Hepatocyte (in vitro differentiated cells): ENCODE data around the gene EEIG1. TPM values are rescaled to one million over a fixed set of nuclear protein-coding genes. Genes with fewer than 3 reads are reported as not detected.
A peak's percentile ranks its signal among the peaks of the same experiment; 100 is the strongest.

Experiments used
- DNase-seq: peaks from one replicate; pipeline ENCODE4 v3.0.0-alpha.2; 2016; ENCODE audit warnings: low spot score
- H2AFZ ChIP-seq: fragments of 200-600 bp; sonication (generic); 2 replicates; pipeline ENCODE4 v1.6.0; 2016; ENCODE audit warnings: antibody characterized with exemption, mild to moderate bottlenecking
- H3K27ac ChIP-seq: fragments of 200-600 bp; sonication (generic); 2 replicates; pipeline ENCODE4 v1.5.1; 2016; ENCODE audit warnings: mild to moderate bottlenecking
- H3K27me3 ChIP-seq: fragments of 200-600 bp; sonication (generic); 2 replicates; pipeline ENCODE4 v1.6.1; 2016
- H3K36me3 ChIP-seq: fragments of 200-600 bp; sonication (generic); replicated peaks from 2 replicates; pipeline ENCODE4 v1.5.1; 2016; ENCODE audit warnings: low read depth; ENCODE audit not compliant: insufficient read depth
- H3K4me1 ChIP-seq: fragments of 200-600 bp; sonication (generic); 2 replicates; pipeline ENCODE4 v1.5.1; 2016; ENCODE audit warnings: mild to moderate bottlenecking, moderate library complexity; ENCODE audit not compliant: insufficient read depth
- H3K4me2 ChIP-seq: fragments of 200-600 bp; sonication (generic); 2 replicates; pipeline ENCODE4 v1.6.0; 2016
- H3K4me3 ChIP-seq: fragments of 200-600 bp; sonication (generic); 2 replicates; pipeline ENCODE4 v1.5.1; 2016; ENCODE audit warnings: mild to moderate bottlenecking
- H3K79me2 ChIP-seq: fragments of 200-600 bp; sonication (generic); 2 replicates; pipeline ENCODE4 v1.6.0; 2017; ENCODE audit warnings: mild to moderate bottlenecking
- H3K9me2 ChIP-seq: fragments of 200-600 bp; sonication (generic); replicated peaks from 2 replicates; pipeline ENCODE4 v1.6.0; 2017; ENCODE audit warnings: mild to moderate bottlenecking; ENCODE audit not compliant: insufficient read depth
- H3K9me3 ChIP-seq: fragments of 200-600 bp; sonication (generic); 2 replicates; pipeline ENCODE4 v1.5.1; 2016; ENCODE audit warnings: low read depth, mild to moderate bottlenecking
- H4K20me1 ChIP-seq: fragments of 200-600 bp; sonication (generic); 2 replicates; pipeline ENCODE4 v1.6.0; 2016; ENCODE audit warnings: mild to moderate bottlenecking; ENCODE audit not compliant: insufficient read depth, poor library complexity, severe bottlenecking
- CTCF ChIP-seq: fragments of 200-600 bp; sonication (generic); IDR thresholded peaks from 2 replicates; pipeline ENCODE4 v1.5.1; 2016; ENCODE audit warnings: antibody characterized with exemption, mild to moderate bottlenecking; ENCODE audit not compliant: poor library complexity
- EZH2 ChIP-seq: fragments of 200-600 bp; sonication (generic); IDR thresholded peaks from 2 replicates; pipeline ENCODE4 v1.6.1; 2016; ENCODE audit warnings: antibody characterized with exemption, mild to moderate bottlenecking, borderline replicate concordance
- EZH2phosphoT487 ChIP-seq: fragments of 200-600 bp; sonication (generic); IDR thresholded peaks from one replicate; pipeline ENCODE4 v1.6.1; 2018; ENCODE audit warnings: antibody characterized with exemption, mild to moderate bottlenecking, low read depth, moderate library complexity; ENCODE audit not compliant: unreplicated experiment, severe bottlenecking
- WGBS: methylation state at CpG from one replicate; pipeline ENCODE4 v1.1.6; 2016; ENCODE audit warnings: low lambda C conversion rate; ENCODE audit errors: missing lambda C conversion rate; 5-methylcytosine and 5-hydroxymethylcytosine counted together
- polyA plus RNA-seq: library from polyadenylated mRNA; unstranded; fragments of >200 nt; fragmentation: Nextera tagmentation; extraction: Ambion mirVana; gene quantifications from 2 replicates; pipeline ENCODE4 v1.2.1, GENCODE V29; 2016
- total RNA-seq: library from RNA; depleted of rRNA; stranded (reverse); fragments of >200 nt; gene quantifications from 2 replicates; pipeline ENCODE4 v1.2.3, GENCODE V29; 2014

EEIG1 gene
- total and polyA plus RNA-seq, 2 experiments from 2014 or later, result 38.1 to 43.6 TPM

DNA sequence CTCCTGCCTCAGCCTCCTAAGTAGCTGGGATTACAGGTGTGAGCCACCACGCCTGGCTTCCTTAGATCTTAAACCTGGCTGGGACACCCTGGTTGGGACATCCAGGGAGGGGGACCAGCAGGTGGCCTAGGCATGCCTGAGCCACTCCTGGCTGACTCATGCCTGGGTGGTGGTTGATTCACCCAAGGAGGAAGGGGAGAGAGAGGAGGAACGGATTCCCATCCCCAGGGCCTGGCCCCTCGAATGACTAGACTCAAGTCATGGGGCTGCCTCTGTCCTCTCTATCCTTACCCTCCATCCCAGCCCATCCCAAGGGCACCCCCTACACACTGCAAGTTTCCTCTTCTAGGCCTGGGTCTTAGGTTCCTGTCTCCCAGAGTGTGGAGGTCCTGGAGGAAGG lies 12.7 kb downstream of the EEIG1 start:
- H4K20me1 ChIP-seq, result peaks cover 51% of the 10 kb centered on the region
- peaks cover 96% of the 10 kb centered on the region for H3K4me1 ChIP-seq
- no peak overlapping the region for H2AFZ ChIP-seq
- no peaks in the 10 kb centered on the region for H3K36me3 ChIP-seq
- TF ChIP-seq EZH2, result no peak
- 86% methylated on average over 3 of the region's 3 CpGs for WGBS
- peak overlapping the region; percentile 97 for H3K27ac ChIP-seq
- no peaks in the 10 kb centered on the region for H3K27me3 ChIP-seq
- peak overlapping the region; percentile 32 for H3K4me2 ChIP-seq
- H3K4me3 ChIP-seq, result no peak overlapping the region
- no peaks in the 10 kb centered on the region for H3K9me2 ChIP-seq
- no peaks in the 10 kb centered on the region for H3K9me3 ChIP-seq
- DNase-seq, result peak; percentile 72
- H3K79me2 ChIP-seq, result peaks cover 91% of the 10 kb centered on the region

GRCh38 chr9:127967151-127967809 lies 13.5 kb downstream of the EEIG1 start:
- 75% methylated on average over 9 of the region's 9 CpGs for WGBS
- Histone ChIP-seq H3K4me1 (peaks cover 96% of the 10 kb centered on the region), H3K27ac (peak overlapping the region; percentile 97), H3K9me2 (no peaks in the 10 kb centered on the region), H3K79me2 (peaks cover 91% of the 10 kb centered on the region), H3K27me3 (no peaks in the 10 kb centered on the region), H3K4me3 (no peak overlapping the region), H4K20me1 (peaks cover 43% of the 10 kb centered on the region), H3K36me3 (no peaks in the 10 kb centered on the region), H3K4me2 (no peak overlapping the region), H2AFZ (no peak overlapping the region), H3K9me3 (no peaks in the 10 kb centered on the region)
- DNase-seq, result no peak
- TF ChIP-seq EZH2 (no peak), EZH2phosphoT487 (no peak), CTCF (no peak)

GRCh38 chr9:127966416-127967150 lies 14.2 kb downstream of the EEIG1 start:
- H3K4me2 ChIP-seq, result peak overlapping the region; percentile 62
- TF ChIP-seq EZH2 (no peak), CTCF (no peak), EZH2phosphoT487 (no peak)
- DNase-seq, result no peak

GRCh38 chr9:127965953-127966352 lies 14.8 kb downstream of the EEIG1 start:
- no peak overlapping the region for H3K4me3 ChIP-seq
- no peak overlapping the region for H2AFZ ChIP-seq
- DNase-seq, result no peak

More at GRCh38 chr9:127966416-127967150, 14.2 kb downstream of the EEIG1 start:
- Histone ChIP-seq H3K79me2 (peaks cover 91% of the 10 kb centered on the region), H2AFZ (no peak overlapping the region), H3K4me3 (no peak overlapping the region), H4K20me1 (peaks cover 36% of the 10 kb centered on the region), H3K36me3 (no peaks in the 10 kb centered on the region), H3K27me3 (no peaks in the 10 kb centered on the region), H3K4me1 (peaks cover 90% of the 10 kb centered on the region), H3K9me3 (no peaks in the 10 kb centered on the region), H3K27ac (peak overlapping the region; percentile 97), H3K9me2 (no peaks in the 10 kb centered on the region)
- WGBS, result 77% methylated on average over 7 of the region's 8 CpGs

More at GRCh38 chr9:127965953-127966352, 14.8 kb downstream of the EEIG1 start:
- H3K36me3 ChIP-seq, result no peaks in the 10 kb centered on the region
- 77% methylated on average over 6 of the region's 6 CpGs for WGBS
- H3K9me2 ChIP-seq, result no peaks in the 10 kb centered on the region
- peaks cover 84% of the 10 kb centered on the region for H3K4me1 ChIP-seq
- H3K79me2 ChIP-seq, result peaks cover 91% of the 10 kb centered on the region
- peak overlapping the region; percentile 62 for H3K4me2 ChIP-seq
- TF ChIP-seq EZH2, result no peak
- TF ChIP-seq EZH2phosphoT487, result no peak
- no peak for TF ChIP-seq CTCF
- peak overlapping the region; percentile 97 for H3K27ac ChIP-seq
- no peaks in the 10 kb centered on the region for H3K27me3 ChIP-seq
- no peaks in the 10 kb centered on the region for H3K9me3 ChIP-seq
- peaks cover 30% of the 10 kb centered on the region for H4K20me1 ChIP-seq
